Mesodermal cell (in vitro differentiated cells): Measurements from ENCODE around the gene TIAM2.

Experiments used
- H3K27ac ChIP-seq: 2 replicates; pipeline ENCODE4 v1.7.0; 2013; ENCODE audit warnings: mild to moderate bottlenecking, low read depth, low read length, moderate library complexity; ENCODE audit not compliant: severe bottlenecking
- H3K36me3 ChIP-seq: 2 replicates; pipeline ENCODE4 v1.7.1; 2013; ENCODE audit warnings: mild to moderate bottlenecking, low read length, moderate library complexity; ENCODE audit not compliant: control insufficient read depth, insufficient read depth
- H3K4me1 ChIP-seq: one replicate; pipeline ENCODE4 v1.7.1; 2013; ENCODE audit warnings: mild to moderate bottlenecking, low read length; ENCODE audit not compliant: insufficient read depth, control insufficient read depth, poor library complexity, severe bottlenecking
- H3K4me3 ChIP-seq: 2 replicates; pipeline ENCODE4 v1.7.0; 2013; ENCODE audit warnings: low read length, control low read depth, mild to moderate bottlenecking; ENCODE audit not compliant: insufficient read depth, poor library complexity, severe bottlenecking; ENCODE audit errors: extremely low read depth
- H3K9me3 ChIP-seq: 2 replicates; pipeline ENCODE4 v1.7.1; 2013; ENCODE audit warnings: mild to moderate bottlenecking, low read length, moderate library complexity; ENCODE audit not compliant: control insufficient read depth
- WGBS, 2 experiments: methylation state at CpG; one replicate each; pipeline ENCODE4 v1.1.5; 2013; ENCODE audit warnings: missing lambda C conversion rate in 2 of 2; ENCODE audit not compliant: insufficient coverage in 2 of 2; 5-methylcytosine and 5-hydroxymethylcytosine counted together

The TIAM2 gene

DNA sequence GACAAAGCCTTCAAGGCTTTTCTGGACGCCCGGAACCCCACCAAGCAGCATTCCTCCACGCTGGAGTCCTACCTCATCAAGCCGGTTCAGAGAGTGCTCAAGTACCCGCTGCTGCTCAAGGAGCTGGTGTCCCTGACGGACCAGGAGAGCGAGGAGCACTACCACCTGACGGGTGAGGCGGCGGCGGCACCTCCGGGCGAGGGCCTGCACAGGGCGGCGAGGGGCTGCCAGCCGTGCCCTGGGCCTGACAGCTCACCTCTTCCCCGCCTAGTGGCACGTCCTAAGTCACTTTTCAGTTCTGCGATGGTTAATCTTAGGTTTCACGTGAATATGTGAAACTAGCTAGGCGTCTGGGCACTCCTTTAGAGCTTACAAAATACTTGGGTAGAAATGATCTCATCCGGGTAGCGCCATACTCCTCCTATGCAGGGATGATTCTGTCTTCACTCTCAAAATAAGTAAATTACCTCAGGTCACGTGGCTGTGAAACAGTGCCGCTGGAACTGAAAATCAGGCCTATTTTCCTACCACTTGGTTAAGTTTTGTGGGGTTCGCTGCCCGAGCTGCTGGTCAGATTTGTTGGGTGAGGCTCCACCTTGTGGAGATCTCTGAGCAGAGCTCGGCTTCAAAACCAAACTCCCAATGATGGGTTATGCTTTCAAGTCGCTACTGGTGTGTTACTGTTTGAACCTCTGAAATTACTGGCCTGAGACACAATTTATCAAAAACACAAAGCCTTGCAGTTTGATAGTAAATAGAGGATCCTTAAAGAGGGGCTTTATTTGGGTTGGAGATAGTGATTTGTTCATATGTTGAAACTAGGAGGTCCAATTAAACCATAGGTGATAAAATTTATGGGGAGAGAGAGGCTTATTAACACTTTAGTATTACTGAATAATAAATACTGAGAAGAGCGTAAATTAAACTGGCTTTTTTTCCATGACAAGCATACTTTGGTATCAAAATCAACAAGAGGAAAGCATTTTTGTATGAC is 253.2 kb downstream of the TIAM2 start:
- H3K4me3 ChIP-seq = no peak overlapping the region
- WGBS, 2 experiments = 89 to 93% methylated on average over 20 to 28 of the region's 30 CpGs
- H3K36me3 ChIP-seq = peaks cover 65% of the 10 kb centered on the region
- peaks cover 8% of the 10 kb centered on the region for H3K4me1 ChIP-seq
- peak overlapping the region; percentile 51 for H3K27ac ChIP-seq
- H3K9me3 ChIP-seq = no peaks in the 10 kb centered on the region

DNA sequence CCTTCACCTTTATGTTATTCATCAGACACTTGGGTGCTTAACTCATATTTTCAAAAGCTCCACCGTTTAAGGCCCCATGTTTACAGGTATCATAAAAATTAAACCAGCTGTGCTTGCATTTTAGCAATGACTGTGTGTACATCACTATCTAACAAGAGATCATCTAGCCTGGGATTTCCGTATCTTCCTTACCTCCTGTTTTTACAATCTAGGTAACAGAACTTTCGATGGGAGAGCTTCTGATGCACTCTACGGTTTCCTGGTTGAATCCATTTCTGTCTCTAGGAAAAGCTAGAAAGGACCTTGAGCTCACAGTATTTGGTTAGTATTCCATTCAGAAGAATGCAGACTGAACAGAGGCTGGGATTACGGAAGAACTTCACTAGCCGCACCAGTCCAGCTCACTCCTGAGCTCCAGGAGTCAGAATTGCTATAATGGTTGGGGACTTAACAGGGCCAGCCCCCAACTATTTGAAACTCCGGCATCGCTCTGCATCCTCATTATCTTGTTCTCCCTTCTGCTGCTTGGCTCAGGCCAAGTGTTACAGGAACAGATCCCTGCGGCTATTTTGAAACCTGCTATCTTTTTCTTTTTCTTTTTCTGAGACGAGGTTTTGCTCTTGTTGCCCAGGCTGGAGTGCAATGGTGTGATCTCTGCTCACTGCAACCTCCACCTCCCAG is 255.7 kb downstream of the TIAM2 start:
- H3K27ac ChIP-seq = no peak overlapping the region
- WGBS, 2 experiments = 94 to 98% methylated on average over 8 to 9 of the region's 10 CpGs

DNA sequence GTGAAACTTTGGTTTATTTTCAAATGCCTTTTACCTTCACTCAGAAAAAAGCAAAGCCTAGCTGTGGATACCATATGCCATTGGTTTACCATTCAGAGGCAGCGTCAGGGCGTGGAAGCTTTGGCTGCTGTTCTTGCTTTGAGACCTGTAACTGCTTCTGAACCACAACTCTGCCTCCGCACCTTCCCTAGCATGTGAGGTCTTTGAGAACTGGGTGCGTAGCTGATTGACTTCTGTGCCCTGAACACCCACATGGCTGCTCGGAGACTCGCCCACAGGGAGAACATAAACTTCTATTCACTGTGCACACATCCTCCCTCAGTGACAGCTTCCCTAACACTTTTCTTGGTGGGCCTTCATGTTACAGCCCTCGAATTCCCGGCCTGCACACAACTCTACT is 257.5 kb downstream of the TIAM2 start:
- Histone ChIP-seq H3K9me3 (no peaks in the 10 kb centered on the region), H3K27ac (no peak overlapping the region), H3K4me3 (no peak overlapping the region), H3K36me3 (peaks cover 77% of the 10 kb centered on the region), H3K4me1 (peaks cover 17% of the 10 kb centered on the region)
- 96 to 98% methylated on average over 8 of the region's 8 CpGs for WGBS, 2 experiments

More for the DNA sequence above, 255.7 kb downstream of the TIAM2 start:
- Histone ChIP-seq H3K4me3 (no peak overlapping the region), H3K9me3 (no peaks in the 10 kb centered on the region), H3K4me1 (peaks cover 17% of the 10 kb centered on the region), H3K36me3 (peaks cover 78% of the 10 kb centered on the region)

DNA sequence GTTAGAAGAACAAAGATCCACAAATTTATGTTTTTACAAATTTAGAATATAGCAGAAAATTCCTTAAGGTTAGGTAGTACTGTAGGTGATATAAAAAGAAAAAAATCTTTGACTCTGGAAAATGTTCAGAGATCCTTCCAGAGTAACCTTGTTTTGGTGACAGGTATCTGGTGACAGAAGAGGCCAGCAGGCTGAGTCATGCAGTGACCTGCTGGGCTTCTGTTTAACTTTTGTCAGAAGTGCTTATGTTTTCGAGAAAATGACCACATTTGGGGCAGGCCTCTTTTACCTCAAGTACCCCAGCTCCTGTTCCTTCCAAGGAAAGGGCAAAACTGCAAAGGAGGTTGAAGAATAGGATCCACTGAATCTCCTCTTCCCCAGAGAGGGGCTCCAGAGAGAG is 258.2 kb downstream of the TIAM2 start:
- no peak overlapping the region for H3K4me3 ChIP-seq
- H3K4me1 ChIP-seq = peaks cover 11% of the 10 kb centered on the region
- peaks cover 83% of the 10 kb centered on the region for H3K36me3 ChIP-seq
- H3K27ac ChIP-seq = peak overlapping the region; percentile 17
- no peaks in the 10 kb centered on the region for H3K9me3 ChIP-seq
- 20 to 40% methylated on average over 1 of the region's 1 CpG for WGBS, 2 experiments

DNA sequence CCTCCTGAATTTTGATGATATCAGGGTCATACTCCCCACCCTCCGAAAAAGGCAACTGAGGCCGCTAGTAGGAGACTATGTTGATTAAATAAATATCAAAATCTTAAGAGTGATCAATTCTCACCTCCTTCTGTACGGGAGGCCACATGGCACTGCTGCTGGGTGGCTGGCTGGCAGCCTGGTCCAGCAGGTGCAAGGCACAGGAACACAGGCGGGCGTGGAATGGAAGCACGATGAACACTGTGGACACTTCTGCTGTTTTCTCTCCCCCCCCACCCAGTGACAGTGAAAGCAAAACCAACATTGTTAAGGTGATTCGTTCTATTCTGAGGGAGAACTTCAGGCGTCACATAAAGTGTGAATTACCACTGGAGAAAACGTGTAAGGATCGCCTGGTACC is 259.0 kb downstream of the TIAM2 start:
- Histone ChIP-seq H3K4me3 (no peak overlapping the region), H3K27ac (no peak overlapping the region)

DNA sequence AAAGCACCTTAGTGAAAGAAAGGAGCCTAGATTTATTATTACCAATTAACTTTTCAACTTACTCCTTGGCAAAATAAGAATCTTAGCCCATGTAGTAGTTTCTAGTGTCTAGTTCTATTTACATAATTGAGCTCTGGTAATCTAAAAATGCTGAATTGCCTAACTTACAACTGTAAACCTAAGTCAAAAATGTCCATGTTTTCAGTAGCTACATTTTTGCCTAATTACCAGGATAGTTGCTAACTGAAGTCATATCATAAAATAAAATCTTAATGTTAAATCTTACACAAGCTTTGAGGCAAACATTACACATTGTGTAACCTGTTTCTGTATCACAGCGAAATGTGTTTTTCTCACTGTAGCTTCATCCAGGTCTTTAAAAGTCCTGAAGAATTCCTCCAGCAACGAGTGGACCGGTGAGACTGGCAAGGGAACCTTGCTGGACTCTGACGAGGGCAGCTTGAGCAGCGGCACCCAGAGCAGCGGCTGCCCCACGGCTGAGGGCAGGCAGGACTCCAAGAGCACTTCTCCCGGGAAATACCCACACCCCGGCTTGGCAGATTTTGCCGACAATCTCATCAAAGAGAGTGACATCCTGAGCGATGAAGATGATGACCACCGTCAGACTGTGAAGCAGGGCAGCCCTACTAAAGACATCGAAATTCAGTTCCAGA is 261.1 kb downstream of the TIAM2 start:
- H3K4me1 ChIP-seq = peaks cover 11% of the 10 kb centered on the region
- no peak overlapping the region for H3K4me3 ChIP-seq
- no peak overlapping the region for H3K27ac ChIP-seq
- 91 to 94% methylated on average over 11 to 13 of the region's 13 CpGs for WGBS, 2 experiments
- peaks cover 90% of the 10 kb centered on the region for H3K36me3 ChIP-seq
- no peaks in the 10 kb centered on the region for H3K9me3 ChIP-seq

More for the DNA sequence above, 259.0 kb downstream of the TIAM2 start:
- Histone ChIP-seq H3K9me3 (no peaks in the 10 kb centered on the region), H3K4me1 (peaks cover 11% of the 10 kb centered on the region), H3K36me3 (peaks cover 89% of the 10 kb centered on the region)
- WGBS, 2 experiments = 96 to 98% methylated on average over 5 to 7 of the region's 10 CpGs

DNA sequence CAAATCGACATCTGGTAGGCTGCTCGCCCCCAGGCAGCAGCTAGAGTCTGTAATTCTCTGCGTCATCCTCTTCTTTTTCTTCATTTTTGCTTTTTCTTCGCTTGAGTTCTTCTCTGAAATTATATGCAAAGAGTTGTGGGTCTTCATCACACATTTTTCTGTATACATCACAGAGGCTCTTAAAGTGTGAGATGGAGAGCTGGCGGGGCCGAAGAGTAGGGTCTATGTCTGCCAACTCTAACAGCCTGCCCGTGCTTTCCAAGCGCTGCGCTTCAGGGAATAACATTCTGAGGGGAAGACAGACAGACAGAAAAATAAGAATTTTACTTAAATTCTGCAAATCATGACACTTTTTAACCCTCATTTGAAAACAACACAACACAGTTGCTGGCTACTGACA is 262.7 kb downstream of the TIAM2 start:
- no peak overlapping the region for H3K27ac ChIP-seq

DNA sequence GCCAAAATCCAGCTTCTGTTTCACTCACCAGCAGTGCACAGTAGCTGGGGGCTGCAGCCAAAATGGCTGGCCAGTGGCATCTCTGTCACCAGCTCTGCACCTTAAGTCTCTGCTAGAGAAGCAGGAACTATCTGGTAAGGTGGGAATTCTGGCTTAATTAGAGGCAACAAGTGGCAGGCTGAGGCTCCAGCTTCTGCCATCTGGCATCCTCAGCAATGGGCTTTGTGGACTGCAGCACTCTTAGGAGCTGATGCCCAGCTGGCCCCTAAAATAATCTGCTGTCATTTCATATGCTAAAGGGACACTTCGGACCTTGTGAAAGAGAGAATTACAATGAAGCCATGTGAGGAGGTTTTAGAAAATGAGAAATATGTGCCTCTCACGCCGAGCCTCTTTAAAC is 264.1 kb downstream of the TIAM2 start:
- Histone ChIP-seq H3K36me3 (peaks cover 82% of the 10 kb centered on the region), H3K4me1 (peaks cover 7% of the 10 kb centered on the region), H3K9me3 (no peaks in the 10 kb centered on the region), H3K27ac (no peak overlapping the region), H3K4me3 (no peak overlapping the region)
- 92 to 96% methylated on average over 2 to 3 of the region's 3 CpGs for WGBS, 2 experiments

More for the DNA sequence above, 262.7 kb downstream of the TIAM2 start:
- Histone ChIP-seq H3K4me1 (peaks cover 18% of the 10 kb centered on the region), H3K36me3 (peaks cover 85% of the 10 kb centered on the region), H3K9me3 (no peaks in the 10 kb centered on the region), H3K4me3 (no peak overlapping the region)
- 100% methylated on average over 3 of the region's 9 CpGs for WGBS, 2 experiments

DNA sequence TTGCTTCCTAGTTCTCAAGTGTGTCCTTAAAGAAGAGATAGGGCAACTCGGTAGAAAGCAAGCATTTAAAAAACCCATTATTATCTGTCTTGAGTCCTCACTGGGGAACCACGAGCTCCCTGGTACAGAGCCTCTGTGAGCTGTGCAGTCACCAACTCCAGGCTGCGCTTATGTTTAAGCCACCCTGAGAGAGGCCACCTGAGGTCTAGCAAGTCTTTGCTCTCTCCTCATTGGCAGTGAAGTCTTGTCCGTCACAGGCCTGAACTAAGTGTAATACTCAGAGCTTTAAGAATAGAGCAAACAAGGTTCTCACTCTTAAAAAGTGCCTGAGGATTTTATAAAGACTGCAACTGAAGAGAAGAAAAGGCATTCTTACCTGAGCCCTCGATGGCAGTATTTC is 264.8 kb downstream of the TIAM2 start:
- Histone ChIP-seq H3K4me1 (peaks cover 7% of the 10 kb centered on the region), H3K27ac (no peak overlapping the region), H3K4me3 (no peak overlapping the region), H3K9me3 (no peaks in the 10 kb centered on the region), H3K36me3 (peaks cover 82% of the 10 kb centered on the region)
- 90 to 94% methylated on average over 4 of the region's 5 CpGs for WGBS, 2 experiments

DNA sequence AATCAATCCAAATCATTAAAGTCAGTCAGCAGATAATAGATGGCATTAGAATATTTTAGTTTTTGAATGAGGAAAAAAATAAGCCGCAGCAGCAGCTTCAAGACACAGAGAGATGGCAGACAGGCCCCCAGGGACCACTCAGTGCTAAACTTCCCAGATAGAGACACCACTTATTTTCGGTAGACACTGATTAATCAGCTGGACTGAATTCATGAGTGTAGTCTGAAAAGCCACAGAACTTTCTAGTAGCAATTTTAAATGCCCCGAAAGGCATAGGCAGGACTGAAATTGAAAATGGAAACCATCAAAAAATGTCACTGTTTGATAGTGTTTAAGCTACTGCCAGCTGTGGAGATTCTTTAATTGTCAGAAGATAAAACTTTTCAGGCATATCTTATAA is 265.6 kb downstream of the TIAM2 start:
- 72 to 100% methylated on average over 2 to 3 of the region's 3 CpGs for WGBS, 2 experiments
- Histone ChIP-seq H3K4me1 (peaks cover 11% of the 10 kb centered on the region), H3K9me3 (no peaks in the 10 kb centered on the region), H3K36me3 (peaks cover 79% of the 10 kb centered on the region), H3K27ac (no peak overlapping the region), H3K4me3 (no peak overlapping the region)
